Neural progenitor cell (in vitro differentiated cells): ENCODE results near the gene CDC42SE1. TPM values are rescaled to one million over a fixed set of nuclear protein-coding genes. Genes with fewer than 3 reads are reported as not detected.

ENCODE experiments used
- DNase-seq: peaks from one replicate; pipeline ENCODE4 v3.0.0-alpha.2; 2016; ENCODE audit warnings: low spot score
- H2AFZ ChIP-seq: fragments of 200-600 bp; sonication (generic); replicated peaks from 2 replicates; pipeline ENCODE4 v1.6.1; 2016; ENCODE audit warnings: antibody characterized with exemption
- H3F3A ChIP-seq: fragments of 200-600 bp; sonication (generic); 2 replicates; pipeline ENCODE4 v1.6.1; 2016; ENCODE audit warnings: antibody characterized with exemption, low read depth
- H3K27ac ChIP-seq: fragments of 200-600 bp; sonication (generic); 2 replicates; pipeline ENCODE4 v1.5.1; 2016; ENCODE audit warnings: mild to moderate bottlenecking
- H3K27me3 ChIP-seq: fragments of 200-600 bp; sonication (generic); 2 replicates; pipeline ENCODE4 v1.6.1; 2016; ENCODE audit warnings: mild to moderate bottlenecking, moderate library complexity
- H3K36me3 ChIP-seq: fragments of 200-600 bp; sonication (generic); 2 replicates; pipeline ENCODE4 v1.5.1; 2016
- H3K4me1 ChIP-seq: fragments of 200-600 bp; sonication (generic); 2 replicates; pipeline ENCODE4 v1.6.1; 2016; ENCODE audit warnings: mixed run types
- H3K4me2 ChIP-seq: fragments of 200-600 bp; sonication (generic); 2 replicates; pipeline ENCODE4 v1.6.1; 2016
- H3K4me3 ChIP-seq: fragments of 200-600 bp; sonication (generic); 2 replicates; pipeline ENCODE4 v1.5.1; 2016
- H3K79me2 ChIP-seq: fragments of 200-600 bp; sonication (generic); 2 replicates; pipeline ENCODE4 v1.6.1; 2016; ENCODE audit warnings: low read depth
- H3K9ac ChIP-seq: fragments of 200-600 bp; sonication (generic); 2 replicates; pipeline ENCODE4 v1.6.1; 2016
- H3K9me3 ChIP-seq: fragments of 200-600 bp; sonication (generic); 2 replicates; pipeline ENCODE4 v1.5.1; 2016; ENCODE audit warnings: low read depth
- H4K20me1 ChIP-seq: fragments of 200-600 bp; sonication (generic); 2 replicates; pipeline ENCODE4 v1.6.1; 2016; ENCODE audit warnings: low read depth
- H3K27ac Mint-ChIP-seq: 3 replicates; pipeline ENCODE4 v1.8.0; 2021; ENCODE audit warnings: mixed read lengths
- H3K27me3 Mint-ChIP-seq: 2 replicates; pipeline ENCODE4 v1.8.0; 2022; ENCODE audit warnings: low read depth, mild to moderate bottlenecking, inconsistent platforms, moderate library complexity, mixed read lengths; ENCODE audit not compliant: insufficient read depth
- H3K36me3 Mint-ChIP-seq: 3 replicates; pipeline ENCODE4 v1.8.0; 2021; ENCODE audit warnings: mixed read lengths
- H3K4me1 Mint-ChIP-seq: 3 replicates; pipeline ENCODE4 v1.8.0; 2021; ENCODE audit warnings: mixed read lengths
- H3K4me3 Mint-ChIP-seq: 3 replicates; pipeline ENCODE4 v1.8.0; 2021; ENCODE audit warnings: mild to moderate bottlenecking, moderate library complexity, mixed read lengths
- H3K9me3 Mint-ChIP-seq: 3 replicates; pipeline ENCODE4 v1.8.0; 2020; ENCODE audit warnings: mixed read lengths
- CTCF ChIP-seq: fragments of 200-600 bp; sonication (generic); IDR thresholded peaks from 2 replicates; pipeline ENCODE4 v1.5.1; 2017; ENCODE audit warnings: antibody characterized with exemption, mild to moderate bottlenecking
- EZH2 ChIP-seq: fragments of 200-600 bp; sonication (generic); IDR thresholded peaks from 2 replicates; pipeline ENCODE4 v1.6.1; 2017; ENCODE audit warnings: antibody characterized with exemption, mild to moderate bottlenecking, moderate library complexity
- EZH2phosphoT487 ChIP-seq: fragments of 200-600 bp; sonication (generic); IDR thresholded peaks from 2 replicates; pipeline ENCODE4 v1.6.1; 2017; ENCODE audit warnings: antibody characterized with exemption
- total RNA-seq: library from RNA; depleted of rRNA; stranded (reverse); fragments of >200 nt; gene quantifications from 2 replicates; pipeline ENCODE4 v1.2.3, GENCODE V29; 2015; ENCODE audit warnings: low replicate concordance

CDC42SE1 gene
- total RNA-seq, 1 donor from 2014 or later = 50.7 TPM

DNA sequence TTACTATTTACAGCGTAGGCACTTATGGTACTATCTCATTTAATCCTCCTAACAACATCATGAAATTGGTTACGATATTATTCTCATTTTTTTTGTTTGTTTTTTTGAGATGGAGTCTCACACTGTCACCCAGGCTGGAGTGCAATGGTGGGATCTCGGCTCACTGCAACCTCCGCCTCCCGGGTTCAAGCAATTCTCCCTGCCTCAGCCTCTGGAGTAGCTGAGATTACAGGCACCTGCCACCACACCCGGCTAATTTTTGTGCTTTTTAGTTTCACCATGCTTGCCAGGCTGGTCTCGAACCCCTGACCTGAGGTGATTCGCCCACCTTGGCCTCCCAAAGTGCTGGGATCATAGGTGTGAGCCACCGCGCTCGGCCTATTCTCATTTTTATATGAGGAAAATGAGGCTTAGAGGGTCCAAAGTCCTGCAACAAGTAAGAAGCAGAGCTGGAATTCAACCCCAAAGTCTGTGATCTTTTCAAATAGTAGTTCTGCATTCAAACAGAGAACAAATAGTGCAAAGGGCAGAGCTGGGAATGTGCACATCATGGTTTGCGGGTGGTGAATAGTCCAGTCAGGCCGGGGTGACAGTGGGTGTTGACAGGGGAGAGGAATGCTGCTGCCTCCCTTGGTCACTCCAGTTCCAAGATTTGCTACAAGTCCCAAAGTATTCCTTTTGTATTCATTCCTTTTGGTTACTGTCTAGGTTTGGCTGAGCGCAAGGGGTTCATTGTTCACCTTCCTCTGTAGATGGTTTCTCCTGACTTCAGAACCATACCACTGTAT is 46.5 kb downstream of the CDC42SE1 start:
- Histone ChIP-seq H3K36me3 (no peaks in the 10 kb centered on the region), H3K27ac (no peak overlapping the region), H3K4me3 (no peak overlapping the region), H2AFZ (no peak overlapping the region), H4K20me1 (no peaks in the 10 kb centered on the region), H3K27me3 (no peaks in the 10 kb centered on the region), H3K79me2 (peaks cover 11% of the 10 kb centered on the region), H3K4me2 (no peak overlapping the region), H3F3A (peaks cover 2% of the 10 kb centered on the region), H3K9me3 (no peaks in the 10 kb centered on the region), H3K4me1 (peaks cover 7% of the 10 kb centered on the region), H3K9ac (peak overlapping the region; percentile 34)
- TF ChIP-seq EZH2phosphoT487 = no peak
- no peak for TF ChIP-seq CTCF
- TF ChIP-seq EZH2 = no peak
- Mint-ChIP-seq H3K4me3 (no peak overlapping the region), H3K9me3 (no peaks in the 10 kb centered on the region), H3K4me1 (peaks cover 14% of the 10 kb centered on the region), H3K27ac (no peak overlapping the region), H3K27me3 (peaks cover 2% of the 10 kb centered on the region), H3K36me3 (peaks cover 3% of the 10 kb centered on the region)
- no peak for DNase-seq

- peaks cover 11% of the 10 kb centered on the region for H3K79me2 ChIP-seq
- no peak overlapping the region for H3K27ac ChIP-seq
- Mint-ChIP-seq H3K27ac (no peak overlapping the region), H3K4me1 (peaks cover 29% of the 10 kb centered on the region), H3K36me3 (peaks cover 3% of the 10 kb centered on the region), H3K27me3 (peaks cover 4% of the 10 kb centered on the region), H3K4me3 (no peak overlapping the region), H3K9me3 (no peaks in the 10 kb centered on the region)
- H4K20me1 ChIP-seq = no peaks in the 10 kb centered on the region
- no peaks in the 10 kb centered on the region for H3K27me3 ChIP-seq
- no peaks in the 10 kb centered on the region for H3K36me3 ChIP-seq
- no peak for DNase-seq
- H3K9ac ChIP-seq = no peak overlapping the region
- H2AFZ ChIP-seq = no peak overlapping the region
- no peaks in the 10 kb centered on the region for H3K9me3 ChIP-seq
- TF ChIP-seq EZH2 (no peak), CTCF (no peak)
- no peak overlapping the region for H3K4me2 ChIP-seq
- H3F3A ChIP-seq = peaks cover 18% of the 10 kb centered on the region
- H3K4me3 ChIP-seq = no peak overlapping the region
- H3K4me1 ChIP-seq = peaks cover 18% of the 10 kb centered on the region
Observed at GRCh38 chr1:151011154-151011850, 48.1 kb downstream of the CDC42SE1 start.

GRCh38 chr1:151010346-151010726 is 49.1 kb downstream of the CDC42SE1 start:
- Histone ChIP-seq H2AFZ (no peak overlapping the region), H3K27me3 (no peaks in the 10 kb centered on the region), H4K20me1 (no peaks in the 10 kb centered on the region), H3K36me3 (no peaks in the 10 kb centered on the region), H3K9me3 (no peaks in the 10 kb centered on the region), H3K4me2 (no peak overlapping the region), H3K4me3 (no peak overlapping the region), H3K79me2 (peaks cover 11% of the 10 kb centered on the region), H3K9ac (no peak overlapping the region), H3F3A (peaks cover 25% of the 10 kb centered on the region), H3K27ac (no peak overlapping the region), H3K4me1 (peaks cover 21% of the 10 kb centered on the region)
- TF ChIP-seq EZH2phosphoT487 (no peak), EZH2 (no peak), CTCF (no peak)
- H3K9me3 Mint-ChIP-seq = no peaks in the 10 kb centered on the region
- peak overlapping the region; percentile 97 for H3K4me3 Mint-ChIP-seq
- H3K4me1 Mint-ChIP-seq = peaks cover 39% of the 10 kb centered on the region
- no peak overlapping the region for H3K27ac Mint-ChIP-seq
- H3K36me3 Mint-ChIP-seq = peaks cover 3% of the 10 kb centered on the region
- DNase-seq = no peak
- H3K27me3 Mint-ChIP-seq = peaks cover 4% of the 10 kb centered on the region
